HG02588 (cell line): ENCODE measurements around the gene BLOC1S3.

ENCODE experiments used
- ATAC-seq: cut with Tn5 transposase; IDR thresholded peaks from one replicate; pipeline ENCODE4 v1.9.1; 2021; ENCODE audit warnings: mild to moderate bottlenecking, moderate library complexity; ENCODE audit not compliant: unreplicated experiment

Gene BLOC1S3

GRCh38 chr19:45145270-45146189 is 33.1 kb upstream of the BLOC1S3 start:
- no peak for ATAC-seq

- no peak for ATAC-seq
These were observed 32.3 kb upstream of the BLOC1S3 start for GRCh38 chr19:45146251-45146650.

- ATAC-seq, result no peak
These were observed 31.8 kb upstream of the BLOC1S3 start for GRCh38 chr19:45146741-45147205.

- no peak for ATAC-seq
These were observed 30.5 kb upstream of the BLOC1S3 start for GRCh38 chr19:45147835-45148676.

GRCh38 chr19:45149129-45149528 is 29.5 kb upstream of the BLOC1S3 start:
- ATAC-seq, result no peak

GRCh38 chr19:45150180-45150579 is 28.4 kb upstream of the BLOC1S3 start:
- no peak for ATAC-seq

- no peak for ATAC-seq
These were observed 27.8 kb upstream of the BLOC1S3 start for GRCh38 chr19:45150751-45151281.

- no peak for ATAC-seq
These were observed 27.3 kb upstream of the BLOC1S3 start for GRCh38 chr19:45151320-45151719.

- ATAC-seq, result no peak
These were observed 26.6 kb upstream of the BLOC1S3 start for GRCh38 chr19:45151821-45152503.

GRCh38 chr19:45152504-45153338 is 25.9 kb upstream of the BLOC1S3 start:
- no peak for ATAC-seq

GRCh38 chr19:45153339-45154063 is 25.1 kb upstream of the BLOC1S3 start:
- ATAC-seq, result no peak

- no peak for ATAC-seq
These were observed 24.3 kb upstream of the BLOC1S3 start for GRCh38 chr19:45154064-45154827.

- ATAC-seq, result no peak
These were observed 22.5 kb upstream of the BLOC1S3 start for GRCh38 chr19:45156011-45156630.

- ATAC-seq, result no peak
These were observed 21.8 kb upstream of the BLOC1S3 start for GRCh38 chr19:45156751-45157150.

GRCh38 chr19:45158503-45159209 is 19.9 kb upstream of the BLOC1S3 start:
- no peak for ATAC-seq

- ATAC-seq, result no peak
These were observed 19.2 kb upstream of the BLOC1S3 start for GRCh38 chr19:45159210-45159970.

- no peak for ATAC-seq
These were observed 18.6 kb upstream of the BLOC1S3 start for GRCh38 chr19:45159971-45160324.
